NCI-H146 (cell line): ENCODE data around the gene TEX54.
"Not testable (repeated sequence)": the region's sequence is repeated elsewhere in the genome, so short reads cannot be mapped to it uniquely, and the experiment has no call there.

ENCODE experiments used
- DNase-seq: peaks from one replicate; lab custom pipeline; 2025; lab: John Stamatoyannopoulos, UW

The TEX54 gene

DNA sequence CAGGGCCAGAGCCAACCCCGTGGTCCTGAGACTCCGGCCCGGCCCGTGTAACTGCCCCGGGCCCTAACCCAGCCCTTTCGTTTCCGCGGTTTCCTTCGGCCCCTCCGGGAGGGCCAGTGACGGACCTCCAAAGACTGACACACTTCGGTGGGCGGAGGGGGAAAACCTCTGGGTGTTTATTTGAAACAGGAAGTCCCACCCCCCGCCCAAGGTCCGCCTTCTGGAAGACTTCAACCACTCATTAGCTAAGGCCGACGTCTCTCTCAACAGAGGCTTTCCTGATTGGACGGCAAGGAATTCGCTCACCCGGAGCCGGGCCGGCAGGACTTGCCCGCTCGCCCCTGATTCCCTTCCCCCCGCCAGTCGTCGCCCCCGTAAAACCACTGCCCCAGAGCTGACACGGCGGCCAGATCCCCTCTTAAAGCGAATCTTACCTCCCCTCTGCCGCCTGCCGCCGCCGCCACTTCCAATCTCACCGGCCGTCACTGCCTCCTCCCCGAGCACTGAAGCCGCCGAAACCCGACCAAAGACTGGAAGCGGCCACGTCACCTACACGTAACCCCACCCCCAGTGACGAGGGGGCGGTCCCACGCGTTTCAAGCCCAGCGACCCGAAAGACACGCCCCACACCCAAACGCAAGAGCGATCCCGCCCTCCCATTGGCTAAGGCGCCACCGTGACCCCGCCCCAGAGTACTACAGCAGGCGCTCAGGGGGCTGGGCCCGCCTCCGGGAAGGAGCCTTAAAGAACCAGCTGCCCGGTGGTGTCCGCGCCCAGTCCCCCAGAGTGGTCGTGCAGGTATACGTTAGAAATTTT, 913 bp downstream of the TEX54 start, which contains the start of gene STX5:
Gene STX5 (minus strand): TSS at position 532 of the 816 bp plus-strand sequence. CDS start 808 bp downstream, outside the sequence.
- peak; percentile 98 for DNase-seq

- DNase-seq, result peak; percentile 58
Observed at GRCh38 chr11:62830904-62831519, 1.6 kb downstream of the TEX54 start.

- not testable (repeated sequence) for DNase-seq
Observed at GRCh38 chr11:62828130-62828529, 4.5 kb downstream of the TEX54 start.

DNA sequence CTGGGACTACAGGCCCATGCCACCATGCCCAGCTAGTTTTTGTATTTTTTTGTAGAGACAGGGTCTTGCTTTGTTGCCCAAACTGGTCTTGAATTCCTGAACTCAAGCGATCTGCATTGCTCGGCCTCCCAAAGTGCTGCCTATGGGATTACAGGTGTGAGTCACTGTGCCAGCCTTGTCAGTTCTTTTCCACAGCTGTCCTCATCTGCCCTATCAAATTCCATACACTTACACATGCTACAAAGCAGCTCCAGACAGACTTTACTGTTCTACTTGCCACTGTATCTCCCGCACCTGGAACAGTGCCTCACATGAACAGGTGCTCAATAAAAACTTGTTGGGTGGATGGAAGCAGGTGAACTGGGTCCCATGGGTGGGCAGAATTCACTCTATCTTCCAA, 9.0 kb downstream of the TEX54 start:
- DNase-seq, result no peak

GRCh38 chr11:62817129-62817528, 15.5 kb downstream of the TEX54 start:
- no peak for DNase-seq

GRCh38 chr11:62816557-62816956, 16.1 kb downstream of the TEX54 start:
- no peak for DNase-seq

DNA sequence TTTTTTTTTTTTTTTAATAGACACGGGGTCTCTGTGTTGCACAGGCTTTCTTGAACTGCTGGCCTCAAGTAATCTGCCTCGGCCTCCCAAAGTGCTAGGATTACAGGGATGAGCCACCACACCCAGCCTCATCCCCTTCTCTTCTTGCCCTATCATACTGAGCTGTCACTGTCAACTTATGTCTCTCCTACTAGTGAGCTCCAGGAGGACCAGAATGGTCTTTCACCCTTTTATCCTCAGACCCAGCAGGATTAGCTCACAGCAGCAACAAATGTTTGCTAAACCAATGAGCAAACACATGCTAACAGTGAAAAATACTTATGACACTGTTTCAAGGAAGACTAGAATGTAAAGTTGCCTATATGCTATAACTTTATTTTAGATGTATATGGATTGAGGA, 21.0 kb downstream of the TEX54 start:
- no peak for DNase-seq

GRCh38 chr11:62810748-62811147, 21.9 kb downstream of the TEX54 start:
- DNase-seq, result no peak

GRCh38 chr11:62806611-62807121, 26.0 kb downstream of the TEX54 start:
- DNase-seq, result no peak

GRCh38 chr11:62805961-62806441, 26.6 kb downstream of the TEX54 start:
- DNase-seq, result peak; percentile 43

DNA sequence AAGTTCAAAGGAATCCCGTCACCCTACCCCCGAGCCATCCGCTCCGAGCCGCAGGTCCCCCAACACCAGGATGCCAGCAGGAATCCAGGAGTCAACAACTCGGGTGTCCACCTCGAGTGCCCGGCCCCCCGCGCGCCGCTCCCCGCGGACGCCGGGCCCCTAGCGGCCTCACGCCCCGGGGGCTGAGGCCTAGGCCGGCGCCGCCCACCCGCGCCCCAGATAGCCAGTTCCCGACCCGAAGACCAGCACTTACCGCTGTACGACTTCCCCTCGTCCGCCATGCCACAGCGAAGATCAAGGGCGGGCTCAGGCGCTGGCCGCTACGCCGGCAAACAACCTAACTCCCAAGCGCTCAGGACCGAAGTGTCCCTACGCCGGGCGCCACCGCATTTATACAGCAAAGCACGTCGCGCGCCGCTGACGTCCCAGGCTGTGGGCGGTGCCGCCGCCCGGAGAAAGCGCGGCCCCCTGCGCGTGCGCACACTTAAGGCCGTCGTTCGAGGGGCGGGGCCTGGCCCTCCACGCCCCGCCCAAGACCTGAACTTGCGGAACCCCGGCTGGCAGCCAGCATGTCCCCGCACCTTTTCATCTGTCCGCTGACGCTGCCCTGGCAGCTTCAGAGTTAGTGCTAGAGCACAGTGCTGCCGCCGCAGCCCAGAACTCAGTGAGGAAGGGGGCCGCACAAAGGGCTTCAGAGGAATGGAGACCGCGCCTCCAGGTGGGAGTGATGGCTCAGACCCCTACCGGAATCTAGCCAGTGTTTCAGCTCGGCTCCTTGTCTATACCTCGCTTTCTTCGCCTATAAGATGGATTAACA, 27.4 kb downstream of the TEX54 start, which contains the start of gene NXF1:
Gene NXF1 (minus strand): TSS at position 365 of the 817 bp plus-strand sequence. CDS start 84 bp downstream, at position 281.
- peak; percentile 95 for DNase-seq

DNA sequence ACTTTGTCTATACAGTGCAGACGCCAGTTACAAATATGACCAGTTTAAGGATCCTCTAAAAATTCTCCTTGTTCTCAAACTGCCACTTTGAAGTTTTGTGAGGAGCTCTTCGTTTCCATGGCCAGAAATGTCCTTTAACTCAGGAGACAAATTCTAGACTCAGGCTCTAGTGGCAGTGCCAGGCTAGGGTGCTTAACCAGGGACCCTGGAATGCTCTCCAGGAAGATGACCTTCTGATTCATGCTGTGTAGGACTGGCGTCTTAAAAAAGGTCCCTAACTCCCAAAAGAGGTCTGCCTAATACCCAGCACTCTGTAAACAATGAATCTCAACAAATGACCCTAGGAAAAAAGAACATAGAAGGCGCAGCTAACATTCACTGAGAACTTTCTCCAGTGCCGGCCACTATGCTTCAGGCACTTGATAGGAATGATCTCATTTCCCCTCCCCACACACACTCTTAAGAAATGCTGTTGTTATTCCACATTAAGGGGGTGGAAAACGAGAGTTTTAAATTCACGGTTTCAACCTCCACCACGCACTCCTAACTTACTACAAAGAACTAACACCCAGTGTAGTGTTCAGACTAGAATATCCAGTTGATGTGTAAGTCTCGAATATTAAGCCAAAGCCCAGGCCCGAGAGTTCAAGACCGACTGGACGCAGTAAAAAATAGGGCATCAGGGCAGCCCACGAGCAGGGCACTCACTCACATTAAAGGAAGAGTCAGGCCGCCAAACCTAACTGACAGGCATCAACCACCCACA, 28.1 kb downstream of the TEX54 start:
- no peak for DNase-seq

DNA sequence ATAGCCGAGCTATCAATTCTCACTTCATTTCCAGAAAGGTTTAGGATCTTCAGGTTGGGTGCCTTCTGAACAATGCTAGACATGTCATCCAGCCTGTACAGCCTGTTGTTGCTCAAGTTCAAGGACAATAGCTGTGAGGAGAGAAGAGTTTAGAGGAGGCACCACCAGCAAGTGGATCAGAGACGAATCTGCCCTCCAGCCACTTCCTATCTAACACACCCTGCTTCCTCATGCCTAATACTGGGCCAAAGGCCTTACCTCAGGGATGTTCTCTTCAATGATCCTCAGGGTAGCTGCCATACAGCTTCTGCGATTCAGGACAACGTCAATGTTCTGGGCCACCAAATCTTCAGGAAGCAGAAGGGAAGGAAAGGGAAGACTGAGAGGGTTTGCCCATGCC, 31.6 kb downstream of the TEX54 start:
- DNase-seq, result no peak

DNA sequence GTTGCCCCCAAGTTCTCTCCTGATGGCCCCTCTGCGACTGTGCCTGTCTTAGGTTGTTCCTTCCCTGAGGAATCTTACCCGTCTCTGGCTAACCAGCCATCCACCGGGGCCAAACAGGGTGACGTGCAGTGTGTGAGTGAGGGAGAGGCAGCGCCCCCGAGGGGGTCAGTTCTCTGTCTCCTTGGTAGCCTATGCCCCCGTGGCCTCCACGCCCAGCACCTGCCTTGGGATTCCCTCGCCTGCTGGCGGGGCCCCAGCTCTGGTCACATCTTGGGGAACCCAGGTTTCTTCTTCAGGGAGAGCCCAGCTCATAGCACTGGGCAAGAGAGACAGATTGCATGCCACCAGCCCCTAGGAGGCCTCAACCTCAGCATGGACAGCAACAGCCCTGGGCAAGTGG, 33.2 kb downstream of the TEX54 start:
- DNase-seq, result no peak

- DNase-seq, result no peak
Observed at GRCh38 chr11:62796281-62796680, 36.4 kb downstream of the TEX54 start.

DNA sequence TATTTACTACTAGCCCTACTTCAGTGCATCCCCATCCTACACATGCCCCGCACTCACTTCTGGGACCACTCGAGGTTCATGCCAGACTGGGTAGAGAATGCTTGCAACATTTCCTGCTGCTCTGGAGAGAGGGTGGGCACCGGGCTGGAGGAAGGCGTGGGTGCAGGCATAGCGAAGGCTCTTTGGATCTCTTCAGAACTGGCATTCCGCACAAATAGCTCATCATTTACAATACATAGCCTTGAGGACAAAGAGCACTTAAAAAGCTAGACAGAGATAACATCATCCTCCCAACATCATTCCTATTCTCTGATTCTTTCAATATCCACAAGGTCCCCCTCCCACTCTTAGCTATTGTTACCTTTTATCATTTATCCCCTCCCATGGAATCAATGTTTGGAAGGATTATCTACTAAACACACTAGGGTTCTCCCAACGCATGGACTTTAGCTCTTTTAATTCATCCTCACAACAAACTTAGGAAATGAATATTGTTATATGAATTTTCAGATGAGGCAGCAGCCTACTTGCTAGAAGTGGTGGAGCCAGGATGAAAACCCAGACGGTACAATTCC, 38.4 kb downstream of the TEX54 start:
- no peak for DNase-seq

GRCh38 chr11:62792202-62792575, 40.5 kb downstream of the TEX54 start:
- DNase-seq, result no peak

- peak; percentile 83 for DNase-seq
Observed at GRCh38 chr11:62791501-62792201, 41.0 kb downstream of the TEX54 start, which contains the start of gene TMEM223. Gene TMEM223 (minus strand): TSS chr11:62792006. CDS start chr11:62791994, 12 bp downstream.

GRCh38 chr11:62789576-62789975, 43.1 kb downstream of the TEX54 start:
- DNase-seq, result no peak

DNA sequence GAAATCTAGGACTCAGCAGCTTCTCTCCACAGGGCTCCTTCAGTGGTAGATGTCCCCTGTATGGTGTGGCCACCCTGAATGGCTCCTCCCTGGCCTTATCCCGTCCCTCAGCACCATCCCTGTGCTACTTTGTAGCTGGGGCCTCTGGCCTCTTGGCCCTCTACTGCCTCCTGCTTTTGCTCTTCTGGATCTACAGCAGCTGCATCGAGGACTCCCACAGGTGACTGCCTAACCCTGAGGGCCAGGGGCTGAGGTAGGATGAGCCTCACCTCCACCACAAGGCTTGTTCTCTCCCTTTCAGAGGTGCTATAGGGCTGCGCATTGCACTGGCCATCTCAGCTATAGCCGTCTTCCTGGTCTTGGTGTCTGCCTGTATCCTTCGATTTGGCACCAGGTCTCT, 43.6 kb downstream of the TEX54 start:
- no peak for DNase-seq
